C4-2B (cell line): ENCODE measurements around the gene SCYGR2.

Source experiments
- ZFX ChIP-seq: fragments of 450-650 bp; IDR thresholded peaks from 2 replicates; pipeline ENCODE4 v1.6.1; 2017
- TF ChIP-seq, protein P1 (sequence below): fragments of 450-650 bp; conservative IDR thresholded peaks from 2 replicates; pipeline ENCODE4 v1.5.1; 2017; ENCODE audit warnings: mild to moderate bottlenecking

DNA sequence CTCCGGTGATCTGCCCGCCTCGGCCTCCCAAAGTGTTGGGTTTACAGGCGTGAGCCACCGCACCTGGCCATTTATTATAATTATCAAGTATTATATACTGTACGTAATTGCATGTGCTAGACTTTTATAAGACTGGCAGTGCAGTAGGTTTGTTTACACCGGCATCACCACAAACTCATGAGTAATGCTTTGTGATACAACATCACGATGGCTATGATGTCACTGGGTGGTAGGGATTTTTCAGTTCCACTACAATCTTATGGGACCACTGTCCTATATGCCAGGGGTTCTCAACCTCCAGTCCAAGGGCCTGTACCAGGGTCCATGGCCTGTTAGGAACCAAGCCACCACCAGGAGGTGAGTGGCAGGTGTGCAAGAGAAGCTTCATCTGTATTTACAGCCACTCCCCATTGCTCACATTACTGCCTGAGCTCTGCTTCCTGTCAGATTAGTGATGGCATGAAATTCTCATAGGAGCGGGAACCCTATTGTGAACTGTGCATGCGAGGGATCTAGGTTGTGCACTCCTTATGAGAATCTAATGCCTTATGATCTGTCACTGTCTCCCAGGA is 28.0 kb downstream of the SCYGR2 start:
- TF ChIP-seq, protein P1, sequence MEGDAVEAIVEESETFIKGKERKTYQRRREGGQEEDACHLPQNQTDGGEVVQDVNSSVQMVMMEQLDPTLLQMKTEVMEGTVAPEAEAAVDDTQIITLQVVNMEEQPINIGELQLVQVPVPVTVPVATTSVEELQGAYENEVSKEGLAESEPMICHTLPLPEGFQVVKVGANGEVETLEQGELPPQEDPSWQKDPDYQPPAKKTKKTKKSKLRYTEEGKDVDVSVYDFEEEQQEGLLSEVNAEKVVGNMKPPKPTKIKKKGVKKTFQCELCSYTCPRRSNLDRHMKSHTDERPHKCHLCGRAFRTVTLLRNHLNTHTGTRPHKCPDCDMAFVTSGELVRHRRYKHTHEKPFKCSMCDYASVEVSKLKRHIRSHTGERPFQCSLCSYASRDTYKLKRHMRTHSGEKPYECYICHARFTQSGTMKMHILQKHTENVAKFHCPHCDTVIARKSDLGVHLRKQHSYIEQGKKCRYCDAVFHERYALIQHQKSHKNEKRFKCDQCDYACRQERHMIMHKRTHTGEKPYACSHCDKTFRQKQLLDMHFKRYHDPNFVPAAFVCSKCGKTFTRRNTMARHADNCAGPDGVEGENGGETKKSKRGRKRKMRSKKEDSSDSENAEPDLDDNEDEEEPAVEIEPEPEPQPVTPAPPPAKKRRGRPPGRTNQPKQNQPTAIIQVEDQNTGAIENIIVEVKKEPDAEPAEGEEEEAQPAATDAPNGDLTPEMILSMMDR = no peak
- no peak for TF ChIP-seq ZFX
